Heart right ventricle (tissue), 16 donors: ENCODE measurements around the gene PALD1. TPM values are rescaled to one million over a fixed set of nuclear protein-coding genes. Genes with fewer than 3 reads are reported as not detected.

ENCODE experiments used
- ATAC-seq, 8 donors: fragments of 200-7000 bp; cut with Tn5 transposase; one replicate each; pipeline ENCODE4 v1.9.1; 2020; ENCODE audit warnings: mild to moderate bottlenecking in 8 of 8, moderate library complexity in 8 of 8, moderate number of reproducible peaks in 1 of 8
- DNase-seq, 2 donors: peaks; one replicate each; pipeline ENCODE4 v3.0.0-alpha.2; 2020
- H3K27ac ChIP-seq, 10 donors: fragments of 200-600 bp; sonication (generic) in 2 of 10; one replicate each; pipeline versions ENCODE4 v1.5.0 to v1.8.0; 2020 to 2022; ENCODE audit warnings: mild to moderate bottlenecking in 3 of 10
- H3K27me3 ChIP-seq, 7 donors: fragments of 200-600 bp; one replicate each; pipeline ENCODE4 v1.8.0; 2021 to 2022; ENCODE audit warnings: mild to moderate bottlenecking in 2 of 7
- H3K36me3 ChIP-seq, 9 donors: fragments of 200-600 bp; sonication (generic) in 1 of 9; one replicate each; pipeline versions ENCODE4 v1.5.0 to v1.8.0; 2020 to 2022; ENCODE audit warnings: mild to moderate bottlenecking in 2 of 9
- H3K4me1 ChIP-seq, 9 donors: fragments of 200-600 bp; sonication (generic) in 1 of 9; one replicate each; pipeline versions ENCODE4 v1.5.0 to v1.8.0; 2020 to 2022; ENCODE audit warnings: mild to moderate bottlenecking in 4 of 9
- H3K4me3 ChIP-seq, 10 donors: fragments of 200-600 bp; sonication (generic) in 2 of 10; one replicate each; pipeline versions ENCODE4 v1.5.0 to v1.8.0; 2020 to 2022; ENCODE audit warnings: mild to moderate bottlenecking in 7 of 10, moderate library complexity in 2 of 10
- H3K9me3 ChIP-seq, 11 donors: fragments of 200-600 bp in 10 of 11; sonication (generic) in 2 of 11; one replicate each; pipeline versions ENCODE4 v1.5.0 to v1.8.0; 2013 to 2022; ENCODE audit warnings: mild to moderate bottlenecking in 2 of 11, control low read depth in 1 of 11, moderate library complexity in 1 of 11
- WGBS, 2 donors: extraction: QIAGEN DNeasy Blood & Tissue Kit; methylation state at CpG; one replicate each; pipeline ENCODE4 v1.1.7; 2013; ENCODE audit warnings: inconsistent platforms in 1 of 2; 5-methylcytosine and 5-hydroxymethylcytosine counted together
- intact Hi-C, 10 donors: fragments of 100-400 bp; cut with DNase I; formaldehyde crosslinking; loops; one replicate each; pipeline versions ENCODE4 v1.11.1 to v1.14.2; 2022
- polyA plus RNA-seq, 2 donors: library from polyadenylated mRNA; stranded (reverse); fragments of 200-250 nt; gene quantifications; one replicate each; pipeline ENCODE4 v1.2.3, GENCODE V29; 2013
- total RNA-seq, 10 donors: library from RNA; stranded (reverse); fragmentation: NEBNext Ultra II Directional in 3 of 10; extraction: Animal tissue kit (Norgen Biotek cat#: 25700) in 3 of 10; gene quantifications; one replicate each; pipeline versions ENCODE4 v1.2.1 to v1.2.4, GENCODE V29; 2021 to 2023
- TF ChIP-seq, protein P1 (sequence below), 9 donors: fragments of 200-600 bp; sonication (generic) in 2 of 9; IDR thresholded peaks; one replicate each; pipeline versions ENCODE4 v1.5.0 to v1.8.0; 2021 to 2022; ENCODE audit warnings: antibody characterized with exemption in 9 of 9, mild to moderate bottlenecking in 5 of 9, moderate library complexity in 1 of 9
- donor health status: Arrhythmogenic right ventricular cardiomyopathy.
- donor health status: ischemic (EF 13 %, LVEDD 7.1; RV severe dilation, severe dysfunction).
- donor health status: healthy with polysubstance abuse.
- donor health status: DM: no; HTN: yes; CAD: no.
- donor health status: DM: no; HTN: no; CAD: no.
- donor health status: ischemic (EF 25% LVEDD 6.9; RV normal size, moderate dysfunction).
- donor health status: ischemic (EF 25% LVEDD 5.7; RV mildly dilated, moderate dysfunction).
- donor health status: healthy.
- donor health status: DM: yes; HTN: yes; CAD: no.
- donor health status: Ischemic cardiomyopathy.
- donor health status: ischemic (EF 35%, LVEDD 5.7; RV mildly dilated, moderate dysfunction).
- donor health status: nonischemic (EF 11% LVEDD 7.7; RV severe dilation, severe dysfunction).
- donor health status: DM: yes; HTN: yes; CAD: no.
- donor health status: PGD.
- donor health status: ischemic (EF 29% LVEDD 5.4; RV normal size, mild dysfunction).
- donor health status: nonischemic (EF 23%, LVEDD 6.1; RV moderate dilation, normal function).

The PALD1 gene
- total and polyA plus RNA-seq, 12 donors: 4.1 to 10.3 (median 5.9) TPM

DNA sequence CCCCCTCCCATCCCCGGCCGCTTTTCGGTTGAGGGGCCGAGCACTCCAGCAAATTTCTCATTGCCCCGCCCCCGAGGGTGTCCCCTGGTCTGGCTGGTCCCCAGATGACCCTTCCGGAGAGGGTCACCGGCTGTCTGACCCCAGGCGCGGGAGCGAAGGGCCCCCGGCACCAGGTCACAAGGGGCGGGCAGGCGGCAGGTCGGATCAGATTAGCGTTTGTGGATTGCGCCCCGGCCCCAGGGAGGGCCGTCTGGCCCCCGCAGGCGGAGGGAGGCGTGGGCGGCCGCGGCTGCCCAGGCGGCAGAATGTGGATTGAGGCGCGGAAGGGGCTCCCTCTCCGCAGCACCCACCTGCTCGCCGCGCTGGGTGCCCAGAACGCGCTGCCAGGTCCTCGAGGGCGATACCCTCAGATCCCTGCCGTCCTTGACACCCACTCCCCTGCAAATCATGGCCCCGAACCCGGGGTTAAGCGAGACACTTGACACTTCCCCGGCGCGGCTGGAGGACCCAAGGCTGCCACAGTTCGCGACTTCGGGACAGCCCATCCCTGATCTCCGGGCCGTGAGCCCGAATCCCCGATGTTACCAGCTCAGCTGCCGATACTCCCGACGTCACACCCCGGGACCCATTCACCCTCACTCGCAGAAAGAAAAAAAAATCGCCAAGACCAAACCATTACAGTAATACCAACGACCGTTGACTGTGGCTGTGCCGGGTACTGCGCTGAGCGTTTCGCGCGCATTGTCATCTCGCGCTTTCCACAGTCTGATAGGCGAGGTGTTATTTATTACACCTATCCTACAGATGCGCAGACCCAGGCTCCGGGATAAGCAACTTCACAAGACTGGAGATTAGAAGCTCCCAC lies 38.0 kb upstream of the PALD1 start:
- H3K9me3 ChIP-seq: no peaks in the 10 kb centered on the region
- peak overlapping the region; percentile 2 to 53 (median 40) for H3K4me3 ChIP-seq
- TF ChIP-seq, protein P1, sequence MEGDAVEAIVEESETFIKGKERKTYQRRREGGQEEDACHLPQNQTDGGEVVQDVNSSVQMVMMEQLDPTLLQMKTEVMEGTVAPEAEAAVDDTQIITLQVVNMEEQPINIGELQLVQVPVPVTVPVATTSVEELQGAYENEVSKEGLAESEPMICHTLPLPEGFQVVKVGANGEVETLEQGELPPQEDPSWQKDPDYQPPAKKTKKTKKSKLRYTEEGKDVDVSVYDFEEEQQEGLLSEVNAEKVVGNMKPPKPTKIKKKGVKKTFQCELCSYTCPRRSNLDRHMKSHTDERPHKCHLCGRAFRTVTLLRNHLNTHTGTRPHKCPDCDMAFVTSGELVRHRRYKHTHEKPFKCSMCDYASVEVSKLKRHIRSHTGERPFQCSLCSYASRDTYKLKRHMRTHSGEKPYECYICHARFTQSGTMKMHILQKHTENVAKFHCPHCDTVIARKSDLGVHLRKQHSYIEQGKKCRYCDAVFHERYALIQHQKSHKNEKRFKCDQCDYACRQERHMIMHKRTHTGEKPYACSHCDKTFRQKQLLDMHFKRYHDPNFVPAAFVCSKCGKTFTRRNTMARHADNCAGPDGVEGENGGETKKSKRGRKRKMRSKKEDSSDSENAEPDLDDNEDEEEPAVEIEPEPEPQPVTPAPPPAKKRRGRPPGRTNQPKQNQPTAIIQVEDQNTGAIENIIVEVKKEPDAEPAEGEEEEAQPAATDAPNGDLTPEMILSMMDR (IDR thresholded peaks at IDR 0.05): no peak
- peaks cover 0 to 4% (median 0%) of the 10 kb centered on the region in 9 donors for H3K36me3 ChIP-seq
- H3K27ac ChIP-seq: no peak overlapping the region
- peaks cover 4 to 49% (median 28%) of the 10 kb centered on the region in 7 donors for H3K27me3 ChIP-seq
- ATAC-seq: peak in 6 of 8 donors; percentile 3 to 25 (median 11)
- no peak for DNase-seq
- peaks cover 6 to 25% (median 17%) of the 10 kb centered on the region in 9 donors for H3K4me1 ChIP-seq
- intact Hi-C loops: loop anchor here in 1 of 10 donors (10.0 kb wide), 1 partner anchor 444 kb away; the partner anchor contains the start of gene PCBD1
- WGBS, 2 donors: 4 to 6% methylated on average over 68 to 69 of the region's 69 CpGs

DNA sequence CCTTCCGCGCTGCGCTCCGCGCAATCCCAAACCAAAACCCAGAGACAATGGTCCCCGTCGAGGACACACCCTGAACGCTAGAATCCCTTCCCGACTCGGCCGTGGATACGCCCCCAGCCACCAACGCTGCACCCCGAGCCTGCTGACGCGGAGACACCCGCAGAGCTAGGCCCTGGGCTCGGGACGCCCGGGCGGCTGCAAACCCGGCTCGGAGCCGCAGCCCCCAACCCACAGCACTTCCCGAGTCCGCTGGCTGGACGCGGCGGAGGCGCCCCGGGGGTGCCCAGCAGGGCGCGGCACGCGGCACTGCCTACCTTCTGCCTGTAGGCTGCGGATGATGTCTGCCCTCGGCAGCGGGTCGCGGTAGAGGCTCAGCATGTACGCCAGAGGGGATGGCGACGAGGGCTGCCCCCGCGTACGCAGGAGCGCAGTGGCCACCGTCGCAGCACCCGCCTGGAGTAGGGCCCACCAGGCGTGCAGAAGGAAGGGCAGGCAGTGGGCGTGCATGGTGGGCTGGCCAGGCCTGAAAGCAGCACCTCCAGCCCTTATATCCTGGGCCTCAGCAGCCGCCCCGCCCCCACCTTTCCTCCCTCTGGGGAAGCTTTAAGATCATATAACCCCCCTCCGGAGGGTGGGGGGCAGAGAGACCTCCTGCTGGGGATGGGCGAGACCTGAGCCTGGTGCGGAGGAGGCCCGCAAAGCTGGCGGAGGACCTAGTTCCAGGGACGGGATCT lies 37.2 kb upstream of the PALD1 start, which contains the start of gene NODAL:
Gene NODAL, minus strand, starts transcription at position 521 of the 734 bp plus-strand sequence. Its CDS starts 14 bp downstream, at position 507.
- peaks cover 6 to 33% (median 21%) of the 10 kb centered on the region in 9 donors for H3K4me1 ChIP-seq
- H3K9me3 ChIP-seq: no peaks in the 10 kb centered on the region
- peaks cover 4 to 49% (median 28%) of the 10 kb centered on the region in 7 donors for H3K27me3 ChIP-seq
- WGBS, 2 donors: 14% methylated on average over 60 of the region's 60 CpGs
- intact Hi-C loops: loop anchor here in 1 of 10 donors (10.0 kb wide), 1 partner anchor 443 kb away; the partner anchor contains the start of gene PCBD1
- no peak for DNase-seq
- H3K27ac ChIP-seq: no peak within 1 kb of the TSS
- no peaks in the 10 kb centered on the region for H3K36me3 ChIP-seq
- TF ChIP-seq, protein P1 (IDR thresholded peaks at IDR 0.05): no peak
- H3K4me3 ChIP-seq: peak within 1 kb of the TSS; percentile 2 to 53 (median 40)
- peak in 6 of 8 donors; percentile 15 to 46 (median 38) for ATAC-seq

DNA sequence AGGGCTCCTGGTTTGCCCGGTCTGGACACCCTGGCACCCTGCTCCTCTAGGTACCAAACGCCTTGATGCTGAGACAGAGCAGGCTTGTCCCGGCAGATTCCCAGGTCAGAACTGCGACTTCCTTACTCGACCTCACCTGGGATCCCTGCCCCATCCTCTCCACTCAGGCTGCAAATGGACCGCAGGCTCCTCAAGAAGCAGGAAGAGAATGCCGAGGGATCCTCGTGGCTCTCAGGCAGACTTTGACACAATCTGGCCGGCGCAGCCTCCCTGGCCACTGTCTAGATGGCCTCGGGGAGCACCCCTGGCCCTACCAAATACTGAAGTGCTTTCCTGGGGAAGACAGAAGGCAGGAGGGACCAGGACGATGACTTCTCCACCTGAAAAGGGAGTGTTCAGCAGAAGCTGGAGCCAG lies 36.7 kb upstream of the PALD1 start:
- 54 to 56% methylated on average over 12 of the region's 12 CpGs for WGBS, 2 donors
- ATAC-seq: peak in 1 of 8 donors; percentile 14

More for the DNA sequence above, 36.7 kb upstream of the PALD1 start:
- Histone ChIP-seq H3K27me3 (peaks cover 4 to 49% (median 28%) of the 10 kb centered on the region in 7 donors), H3K4me1 (peaks cover 6 to 35% (median 22%) of the 10 kb centered on the region in 9 donors), H3K36me3 (no peaks in the 10 kb centered on the region), H3K9me3 (no peaks in the 10 kb centered on the region), H3K27ac (no peak overlapping the region), H3K4me3 (no peak overlapping the region)
- DNase-seq: no peak
- intact Hi-C loops: loop anchor here in 1 of 10 donors (10.0 kb wide), 1 partner anchor 443 kb away; the partner anchor contains the start of gene PCBD1
- TF ChIP-seq, protein P1 (IDR thresholded peaks at IDR 0.05): no peak
